Mesendoderm (in vitro differentiated cells): ENCODE results near the gene RNF220.

ENCODE experiments used
- DNase-seq: peaks from one replicate; pipeline ENCODE4 v3.0.0; 2013
- H2AK5ac ChIP-seq: 2 replicates; pipeline ENCODE4 v1.6.1; 2013; ENCODE audit warnings: low read length, inconsistent platforms
- H2BK120ac ChIP-seq: 2 replicates; pipeline ENCODE4 v1.6.1; 2013; ENCODE audit warnings: low read depth, mild to moderate bottlenecking, low read length, moderate library complexity, mixed read lengths
- H2BK15ac ChIP-seq: replicated peaks from 2 replicates; pipeline ENCODE4 v1.6.1; 2013; ENCODE audit warnings: low read depth, mild to moderate bottlenecking, moderate library complexity
- H2BK5ac ChIP-seq: 2 replicates; pipeline ENCODE4 v1.6.1; 2013; ENCODE audit warnings: low read length, inconsistent platforms
- H3K18ac ChIP-seq: 2 replicates; pipeline ENCODE4 v1.6.1; 2013; ENCODE audit warnings: mild to moderate bottlenecking, low read length, mixed read lengths
- H3K23ac ChIP-seq: one replicate; pipeline ENCODE4 v1.6.1; 2013; ENCODE audit warnings: low read length
- H3K27ac ChIP-seq: 2 replicates; pipeline ENCODE4 v1.5.1; 2013; ENCODE audit warnings: low read depth, mild to moderate bottlenecking, inconsistent platforms, low read length, moderate library complexity
- H3K27me3 ChIP-seq: 2 replicates; pipeline ENCODE4 v1.6.1; 2013; ENCODE audit warnings: low read length, control low read depth, mild to moderate bottlenecking, inconsistent platforms; ENCODE audit not compliant: insufficient read depth, poor library complexity
- H3K36me3 ChIP-seq: 2 replicates; pipeline ENCODE4 v1.6.1; 2013; ENCODE audit warnings: low read length, inconsistent platforms; ENCODE audit not compliant: control insufficient read depth, insufficient read depth
- H3K4ac ChIP-seq: one replicate; pipeline ENCODE4 v1.6.1; 2013; ENCODE audit warnings: low read depth, mild to moderate bottlenecking, low read length, moderate library complexity
- H3K4me1 ChIP-seq: 2 replicates; pipeline ENCODE4 v1.6.1; 2013; ENCODE audit warnings: low read depth, low read length, inconsistent platforms; ENCODE audit not compliant: control insufficient read depth
- H3K4me2 ChIP-seq: 2 replicates; pipeline ENCODE4 v1.6.1; 2013; ENCODE audit warnings: low read length
- H3K4me3 ChIP-seq: 2 replicates; pipeline ENCODE4 v1.5.1; 2013; ENCODE audit warnings: mild to moderate bottlenecking, low read length
- H3K56ac ChIP-seq: one replicate; pipeline ENCODE4 v1.6.1; 2013; ENCODE audit warnings: low read length
- H3K79me1 ChIP-seq: 2 replicates; pipeline ENCODE4 v1.6.1; 2013; ENCODE audit warnings: low read length, inconsistent platforms
- H3K79me2 ChIP-seq: 2 replicates; pipeline ENCODE4 v1.6.1; 2013; ENCODE audit warnings: mild to moderate bottlenecking, low read length; ENCODE audit not compliant: control insufficient read depth, insufficient read depth
- H3K9ac ChIP-seq: 2 replicates; pipeline ENCODE4 v1.6.1; 2013; ENCODE audit warnings: low read length, inconsistent platforms
- H4K5ac ChIP-seq: one replicate; pipeline ENCODE4 v1.6.1; 2013; ENCODE audit warnings: low read length
- H4K8ac ChIP-seq: one replicate; pipeline ENCODE4 v1.6.1; 2013; ENCODE audit warnings: low read depth, mild to moderate bottlenecking, control low read depth, low read length, moderate library complexity
- WGBS: extraction: QIAGEN DNeasy Blood & Tissue Kit; methylation state at CpG from one replicate; pipeline ENCODE4 v1.1.7; 2013; ENCODE audit warnings: low lambda C conversion rate, missing lambda C conversion rate; ENCODE audit not compliant: insufficient coverage; ENCODE audit errors: extremely low coverage; 5-methylcytosine and 5-hydroxymethylcytosine counted together

The RNF220 gene

GRCh38 chr1:44408632-44409602 lies 3.9 kb downstream of the RNF220 start:
- no peak overlapping the region for H3K27ac ChIP-seq
- H2BK15ac ChIP-seq: no peak overlapping the region
- no CpG with 5 or more reads among the region's 37 CpGs for WGBS
- H4K8ac ChIP-seq: no peak overlapping the region
- no peak overlapping the region for H3K56ac ChIP-seq
- no peak overlapping the region for H3K4ac ChIP-seq
- H3K4me2 ChIP-seq: peak overlapping the region; percentile 6
- H4K5ac ChIP-seq: no peak overlapping the region
- no peaks in the 10 kb centered on the region for H3K36me3 ChIP-seq
- H2BK5ac ChIP-seq: no peak overlapping the region
- no peak overlapping the region for H3K18ac ChIP-seq
- H3K9ac ChIP-seq: no peak overlapping the region
- H3K4me1 ChIP-seq: peaks cover 2% of the 10 kb centered on the region
- H3K79me2 ChIP-seq: no peaks in the 10 kb centered on the region
- peak; percentile 87 for DNase-seq
- no peaks in the 10 kb centered on the region for H3K79me1 ChIP-seq
- no peak overlapping the region for H3K23ac ChIP-seq
- peaks cover 41% of the 10 kb centered on the region for H3K27me3 ChIP-seq
- H2BK120ac ChIP-seq: no peak overlapping the region
- no peak overlapping the region for H2AK5ac ChIP-seq
- no peak overlapping the region for H3K4me3 ChIP-seq

- H3K56ac ChIP-seq: no peak overlapping the region
- H3K4me2 ChIP-seq: no peak overlapping the region
- no peak overlapping the region for H2AK5ac ChIP-seq
- H2BK15ac ChIP-seq: no peak overlapping the region
- peaks cover 41% of the 10 kb centered on the region for H3K27me3 ChIP-seq
- no peak overlapping the region for H4K8ac ChIP-seq
- H3K4me1 ChIP-seq: peaks cover under 1% of the 10 kb centered on the region
- H4K5ac ChIP-seq: no peak overlapping the region
- no peak overlapping the region for H3K18ac ChIP-seq
- no peak overlapping the region for H3K27ac ChIP-seq
- H3K4ac ChIP-seq: no peak overlapping the region
- no peak overlapping the region for H3K23ac ChIP-seq
- H3K9ac ChIP-seq: no peak overlapping the region
- no peak overlapping the region for H3K4me3 ChIP-seq
- H2BK5ac ChIP-seq: no peak overlapping the region
- no peaks in the 10 kb centered on the region for H3K79me1 ChIP-seq
- no peaks in the 10 kb centered on the region for H3K36me3 ChIP-seq
- no CpG with 5 or more reads among the region's 4 CpGs for WGBS
- H3K79me2 ChIP-seq: no peaks in the 10 kb centered on the region
- no peak for DNase-seq
- H2BK120ac ChIP-seq: no peak overlapping the region
Observed at GRCh38 chr1:44409757-44410156, 4.7 kb downstream of the RNF220 start.

- H3K79me2 ChIP-seq: no peaks in the 10 kb centered on the region
- no peak overlapping the region for H3K56ac ChIP-seq
- H3K36me3 ChIP-seq: no peaks in the 10 kb centered on the region
- H3K18ac ChIP-seq: no peak overlapping the region
- no peaks in the 10 kb centered on the region for H3K79me1 ChIP-seq
- no peak overlapping the region for H4K8ac ChIP-seq
- no peak overlapping the region for H4K5ac ChIP-seq
- H3K27me3 ChIP-seq: peaks cover 36% of the 10 kb centered on the region
- no peak overlapping the region for H3K4me3 ChIP-seq
- WGBS: no CpG with 5 or more reads among the region's 10 CpGs
- no peak overlapping the region for H2BK5ac ChIP-seq
- no peak overlapping the region for H3K9ac ChIP-seq
- H3K4ac ChIP-seq: no peak overlapping the region
- no peaks in the 10 kb centered on the region for H3K4me1 ChIP-seq
- no peak overlapping the region for H2BK15ac ChIP-seq
- no peak overlapping the region for H2AK5ac ChIP-seq
- no peak for DNase-seq
- H3K27ac ChIP-seq: no peak overlapping the region
- H3K23ac ChIP-seq: no peak overlapping the region
- H3K4me2 ChIP-seq: no peak overlapping the region
- no peak overlapping the region for H2BK120ac ChIP-seq
Observed at GRCh38 chr1:44411861-44412260, 6.8 kb downstream of the RNF220 start.

DNA sequence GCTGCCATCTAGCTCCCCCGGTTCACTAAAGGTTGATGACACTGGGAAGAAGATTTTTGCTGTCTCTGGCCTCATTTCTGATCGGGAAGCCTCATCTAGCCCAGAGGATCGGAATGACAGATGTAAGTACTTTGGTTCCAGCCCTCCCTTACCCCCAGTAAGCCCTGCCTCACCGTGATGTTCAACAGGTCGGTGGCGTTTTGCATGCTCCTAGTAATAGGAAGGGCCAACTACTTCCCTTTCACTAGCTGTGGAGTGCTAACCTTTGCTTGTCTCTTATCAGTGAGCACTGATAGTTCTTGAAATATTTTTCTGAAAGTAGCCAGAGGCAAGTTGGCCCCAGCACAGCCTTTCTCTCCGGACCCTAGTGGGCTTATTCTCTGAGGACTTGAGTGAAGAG lies 7.5 kb downstream of the RNF220 start:
- Histone ChIP-seq H3K27me3 (peaks cover 29% of the 10 kb centered on the region), H4K5ac (no peak overlapping the region), H3K36me3 (no peaks in the 10 kb centered on the region), H3K79me2 (no peaks in the 10 kb centered on the region), H3K23ac (no peak overlapping the region), H2BK120ac (no peak overlapping the region), H3K18ac (no peak overlapping the region), H3K79me1 (no peaks in the 10 kb centered on the region), H3K4me1 (peaks cover 2% of the 10 kb centered on the region), H3K4me2 (no peak overlapping the region), H3K56ac (no peak overlapping the region), H2AK5ac (no peak overlapping the region), H3K27ac (no peak overlapping the region), H3K4me3 (no peak overlapping the region), H4K8ac (no peak overlapping the region), H3K9ac (no peak overlapping the region), H2BK5ac (no peak overlapping the region), H2BK15ac (no peak overlapping the region), H3K4ac (no peak overlapping the region)
- WGBS: no CpG with 5 or more reads among the region's 7 CpGs
- no peak for DNase-seq

DNA sequence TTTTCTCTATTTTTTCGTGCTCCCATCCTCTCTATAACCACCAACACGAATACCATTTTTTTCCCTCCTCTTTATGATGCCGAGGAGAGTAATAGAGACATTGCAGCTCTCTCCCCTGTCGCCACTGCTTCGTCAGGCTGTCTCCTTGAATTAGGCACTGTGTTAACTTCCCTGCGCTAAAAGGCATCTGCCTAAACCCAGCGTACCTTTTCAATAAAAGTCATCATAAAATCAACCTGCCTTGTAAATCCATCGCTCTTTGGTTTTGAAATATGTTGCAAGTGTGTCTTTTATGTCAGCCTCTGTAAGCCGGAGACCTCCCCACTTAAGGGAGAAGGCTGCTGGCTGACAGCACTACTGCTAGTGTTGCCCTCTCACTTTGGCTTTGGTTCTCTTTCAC lies 8.7 kb downstream of the RNF220 start:
- no peak overlapping the region for H3K56ac ChIP-seq
- no peak overlapping the region for H3K23ac ChIP-seq
- peaks cover 2% of the 10 kb centered on the region for H3K4me1 ChIP-seq
- H3K4ac ChIP-seq: no peak overlapping the region
- H3K79me1 ChIP-seq: no peaks in the 10 kb centered on the region
- no peak overlapping the region for H4K5ac ChIP-seq
- no peaks in the 10 kb centered on the region for H3K79me2 ChIP-seq
- H4K8ac ChIP-seq: no peak overlapping the region
- no peak overlapping the region for H2BK5ac ChIP-seq
- no peak overlapping the region for H3K18ac ChIP-seq
- no peak overlapping the region for H2AK5ac ChIP-seq
- WGBS: no CpG with 5 or more reads among the region's 9 CpGs
- H2BK15ac ChIP-seq: no peak overlapping the region
- H3K27me3 ChIP-seq: peaks cover 20% of the 10 kb centered on the region
- H3K4me3 ChIP-seq: no peak overlapping the region
- H3K36me3 ChIP-seq: no peaks in the 10 kb centered on the region
- no peak overlapping the region for H3K9ac ChIP-seq
- H3K27ac ChIP-seq: no peak overlapping the region
- H2BK120ac ChIP-seq: no peak overlapping the region
- DNase-seq: no peak
- H3K4me2 ChIP-seq: no peak overlapping the region
